K562 (cell line): ENCODE measurements around the gene OR2AT4.

Experiments used
- EP300 ChIP-seq: IDR thresholded peaks from 2 replicates; pipeline ENCODE4 v1.6.1; 2012; ENCODE audit warnings: low read length, improper control_type of control experiment
- MAFK ChIP-seq: IDR thresholded peaks from 2 replicates; pipeline ENCODE4 v1.6.1; 2011; ENCODE audit warnings: low read length, improper control_type of control experiment
- NBN ChIP-seq: fragments of 450-650 bp; IDR thresholded peaks from 2 replicates; pipeline ENCODE4 v1.6.1; 2016; ENCODE audit warnings: low read depth, mild to moderate bottlenecking
- NFRKB ChIP-seq: fragments of 450-650 bp; IDR thresholded peaks from 2 replicates; pipeline ENCODE4 v1.6.1; 2016; ENCODE audit warnings: low read depth
- TF ChIP-seq, protein P1 (sequence below), 2 experiments: IDR thresholded peaks; 2 replicates each; pipeline ENCODE4 v1.6.1; 2011; ENCODE audit warnings: borderline replicate concordance in 1 of 2, control low read depth in 1 of 2, low read depth in 1 of 2, low read length in 1 of 2, mild to moderate bottlenecking in 1 of 2, mixed read lengths in 1 of 2, moderate library complexity in 1 of 2; ENCODE audit not compliant: insufficient read depth in 1 of 2, insufficient read length in 1 of 2, poor library complexity in 1 of 2, severe bottlenecking in 1 of 2; ENCODE audit errors: extremely low read depth in 1 of 2

DNA sequence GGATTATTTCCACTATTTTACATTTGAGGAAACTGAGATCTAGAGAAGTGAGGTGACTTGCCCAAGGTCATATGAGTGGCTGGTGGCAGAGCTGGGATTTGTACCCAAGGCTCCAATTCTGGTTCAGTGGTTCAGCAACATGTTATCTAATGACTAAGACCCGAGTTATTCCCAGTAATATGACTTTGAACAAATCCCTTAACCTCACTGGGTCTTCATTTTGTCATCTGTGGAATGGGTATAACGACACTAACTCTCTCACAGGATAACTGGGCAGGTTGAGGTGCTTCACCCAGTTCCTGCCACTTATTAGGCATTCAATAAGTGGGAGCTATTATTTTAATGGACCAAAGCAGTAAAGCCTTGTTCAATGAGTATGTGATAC lies 489 bp upstream of the OR2AT4 start:
- TF ChIP-seq MAFK (no peak), NFRKB (no peak), NBN (no peak), EP300 (no peak)
- TF ChIP-seq, protein P1, sequence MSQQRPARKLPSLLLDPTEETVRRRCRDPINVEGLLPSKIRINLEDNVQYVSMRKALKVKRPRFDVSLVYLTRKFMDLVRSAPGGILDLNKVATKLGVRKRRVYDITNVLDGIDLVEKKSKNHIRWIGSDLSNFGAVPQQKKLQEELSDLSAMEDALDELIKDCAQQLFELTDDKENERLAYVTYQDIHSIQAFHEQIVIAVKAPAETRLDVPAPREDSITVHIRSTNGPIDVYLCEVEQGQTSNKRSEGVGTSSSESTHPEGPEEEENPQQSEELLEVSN (IDR thresholded peaks at IDR 0.05; ENCODE audit: borderline replicate concordance in 1 of 2, extremely low read depth in 1 of 2, insufficient read depth in 1 of 2, insufficient read length in 1 of 2, low read depth in 1 of 2, low read length in 1 of 2, poor library complexity in 1 of 2, severe bottlenecking in 1 of 2) = no peak
